ENCODE data around the gene BMERB1.
A peak's percentile ranks its signal among the peaks of the same experiment; 100 is the strongest.
"Not testable (repeated sequence)": the region's sequence is repeated elsewhere in the genome, so short reads cannot be mapped to it uniquely, and the experiment has no call there.

Gene BMERB1

GRCh38 chr16:15434425-15435215 is at the start of gene BMERB1:
Gene BMERB1 (plus strand): TSS chr16:15434588. CDS start chr16:15434654, 66 bp downstream.
- peak; percentile 95 for DNase-seq

GRCh38 chr16:15388060-15388459 is 46.3 kb upstream of the BMERB1 start:
- DNase-seq, result not testable (repeated sequence)

GRCh38 chr16:15389916-15390315 is 44.5 kb upstream of the BMERB1 start:
- DNase-seq, result not testable (repeated sequence)

- not testable (repeated sequence) for DNase-seq
Measured at GRCh38 chr16:15393025-15393424, 41.4 kb upstream of the BMERB1 start.

- DNase-seq, result peak; percentile 72
Measured at GRCh38 chr16:15395631-15396508, 38.5 kb upstream of the BMERB1 start, which contains the start of gene MPV17L. Gene MPV17L (plus strand): TSS chr16:15395754. CDS start chr16:15395898, 144 bp downstream.

- not testable (repeated sequence) for DNase-seq
Measured at GRCh38 chr16:15396509-15396829, 37.9 kb upstream of the BMERB1 start.

- no peak for DNase-seq
Measured at GRCh38 chr16:15396948-15397594, 37.3 kb upstream of the BMERB1 start.

- no peak for DNase-seq
Measured at GRCh38 chr16:15398618-15399316, 35.6 kb upstream of the BMERB1 start.

- no peak for DNase-seq
Measured at GRCh38 chr16:15399317-15399716, 35.1 kb upstream of the BMERB1 start.

GRCh38 chr16:15400314-15400713 is 34.1 kb upstream of the BMERB1 start:
- DNase-seq, result not testable (repeated sequence)

- DNase-seq, result no peak
Measured at GRCh38 chr16:15401972-15402371, 32.4 kb upstream of the BMERB1 start.

- DNase-seq, result no peak
Measured at GRCh38 chr16:15403392-15403995, 30.9 kb upstream of the BMERB1 start.

GRCh38 chr16:15404091-15404490 is 30.3 kb upstream of the BMERB1 start:
- DNase-seq, result not testable (repeated sequence)

GRCh38 chr16:15404792-15405191 is 29.6 kb upstream of the BMERB1 start:
- DNase-seq, result no peak

GRCh38 chr16:15407756-15408155 is 26.6 kb upstream of the BMERB1 start:
- not testable (repeated sequence) for DNase-seq

GRCh38 chr16:15409476-15409875 is 24.9 kb upstream of the BMERB1 start:
- DNase-seq, result not testable (repeated sequence)

GRCh38 chr16:15415511-15415985 is 18.8 kb upstream of the BMERB1 start:
- DNase-seq, result no peak

GRCh38 chr16:15417197-15417596 is 17.2 kb upstream of the BMERB1 start:
- no peak for DNase-seq

GRCh38 chr16:15418206-15418605 is 16.2 kb upstream of the BMERB1 start:
- no peak for DNase-seq

GRCh38 chr16:15421696-15422095 is 12.7 kb upstream of the BMERB1 start:
- DNase-seq, result not testable (repeated sequence)

- DNase-seq, result no peak
Measured at GRCh38 chr16:15422222-15422621, 12.2 kb upstream of the BMERB1 start.

GRCh38 chr16:15425861-15426260 is 8.5 kb upstream of the BMERB1 start:
- no peak for DNase-seq

All from eye (tissue), 1 donor.